CD4-positive, alpha-beta T cell treated with Interleukin-21 for 1 hour (primary cell): ENCODE results near the gene PPIG.
"Not testable (repeated sequence)": the region's sequence is repeated elsewhere in the genome, so short reads cannot be mapped to it uniquely, and the experiment has no call there.

ENCODE experiments used
- DNase-seq: peaks from one replicate; pipeline ENCODE4 v3.0.0-alpha.2; 2020

Gene PPIG

DNA sequence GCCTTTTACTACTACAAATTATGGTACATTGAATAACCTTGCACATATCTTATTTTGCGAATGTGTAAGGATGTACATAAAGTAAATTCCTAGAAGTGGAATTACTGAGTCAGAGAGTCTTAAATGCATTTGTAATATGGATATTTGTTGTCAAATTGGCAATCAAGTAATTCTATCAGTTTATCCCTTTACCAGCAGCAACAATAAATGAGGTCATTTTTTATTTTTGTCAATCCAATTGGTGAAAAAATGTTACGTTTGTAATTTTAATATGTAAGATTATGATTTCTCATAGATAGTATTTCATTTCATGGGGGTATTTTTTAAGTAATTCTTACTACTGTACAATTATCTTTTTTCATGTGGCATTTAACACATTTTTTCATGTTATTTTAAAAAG lies 14.8 kb downstream of the PPIG start:
- DNase-seq, result no peak

DNA sequence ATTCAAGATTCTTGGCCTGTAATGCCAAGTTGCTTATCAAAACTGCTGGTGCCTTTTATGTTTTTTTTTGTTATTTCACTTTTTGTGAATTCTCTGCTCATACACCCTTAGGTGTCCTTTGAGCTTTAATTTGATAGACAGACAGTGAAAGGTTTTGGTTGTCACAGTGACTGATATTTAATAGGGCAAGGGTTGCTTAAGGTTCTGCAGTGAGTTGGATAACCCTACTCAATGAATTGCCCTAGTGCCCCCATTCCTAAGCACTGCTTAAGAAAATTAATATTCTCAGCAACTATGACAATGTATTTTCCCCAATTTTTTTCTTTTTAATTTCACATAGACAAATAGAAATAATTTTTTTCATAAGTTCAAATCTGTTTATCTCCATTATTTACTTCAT lies 15.4 kb downstream of the PPIG start:
- DNase-seq, result no peak

DNA sequence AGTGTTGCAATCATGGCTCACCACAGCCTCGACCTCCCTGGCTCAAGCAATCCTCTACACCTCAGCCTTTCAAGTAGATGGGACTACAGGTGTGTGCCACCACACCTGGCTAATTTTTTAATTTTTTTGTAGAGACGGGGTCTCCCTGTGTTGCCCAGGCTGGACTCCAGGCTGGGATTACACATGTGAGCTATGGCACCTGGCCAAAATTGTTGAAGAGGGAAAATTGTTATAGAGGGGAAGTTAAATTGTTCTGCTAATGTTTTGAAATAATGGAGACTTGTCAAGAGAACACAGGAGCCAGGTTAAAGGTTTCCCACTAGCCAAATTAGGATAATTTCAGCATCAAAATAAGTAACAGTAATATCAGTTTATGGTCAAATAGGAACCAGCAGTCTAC lies 25.1 kb downstream of the PPIG start:
- DNase-seq, result no peak

DNA sequence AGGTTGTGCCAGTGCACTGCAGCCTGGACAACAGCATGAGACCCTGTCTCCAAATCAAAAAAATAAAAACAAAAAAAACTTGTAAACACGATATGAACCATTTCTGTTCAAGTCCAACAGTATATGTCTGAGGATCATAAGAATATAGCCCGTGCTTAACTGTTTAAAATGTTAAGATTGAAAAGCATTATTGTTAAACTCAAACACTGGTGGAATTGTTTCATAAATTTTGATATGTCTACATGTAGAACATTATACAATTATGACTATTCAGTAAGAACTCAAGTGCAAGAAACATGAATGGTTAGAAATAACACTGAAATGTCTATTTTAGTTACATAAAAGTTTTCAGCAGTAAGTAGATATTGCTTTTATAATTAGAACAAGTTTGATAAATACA lies 29.7 kb downstream of the PPIG start:
- no peak for DNase-seq

DNA sequence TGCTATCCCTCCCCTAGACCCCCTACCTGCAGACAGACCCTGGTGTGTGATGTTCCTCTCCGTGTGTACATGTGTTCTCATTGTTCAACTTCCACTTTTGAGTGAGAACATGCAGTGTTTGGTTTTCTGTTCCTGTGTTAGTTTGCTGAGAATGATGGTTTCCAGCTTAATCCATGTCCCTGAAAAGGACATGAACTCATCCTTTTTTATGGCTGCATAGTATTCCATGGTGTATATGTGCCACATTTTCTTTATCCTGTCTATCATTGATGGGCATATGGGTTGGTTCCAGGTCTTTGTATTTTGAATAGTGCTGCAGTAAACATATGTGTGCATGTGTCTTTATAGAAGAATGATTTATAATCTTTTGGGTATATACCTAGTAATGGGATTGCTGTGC lies 31.8 kb downstream of the PPIG start:
- not testable (repeated sequence) for DNase-seq

DNA sequence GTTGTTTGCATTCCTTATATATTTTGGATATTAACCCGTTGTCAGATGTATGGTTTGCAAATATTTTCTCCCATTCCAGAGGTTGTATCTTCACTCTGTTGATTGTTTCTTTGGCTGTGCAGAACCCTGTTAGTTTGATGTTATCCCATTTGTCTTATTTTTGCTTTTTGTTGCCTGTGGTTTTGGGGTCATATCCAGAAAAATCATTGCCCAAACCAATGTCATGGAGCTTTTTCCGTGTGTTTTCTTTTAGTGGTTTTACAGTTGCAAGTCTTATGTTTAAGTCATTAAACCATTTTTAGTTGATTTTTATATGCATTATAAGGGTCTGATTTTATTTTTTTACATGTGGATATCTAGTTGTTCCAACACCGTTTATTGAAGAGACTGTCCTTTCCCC lies 35.8 kb downstream of the PPIG start:
- DNase-seq, result no peak

DNA sequence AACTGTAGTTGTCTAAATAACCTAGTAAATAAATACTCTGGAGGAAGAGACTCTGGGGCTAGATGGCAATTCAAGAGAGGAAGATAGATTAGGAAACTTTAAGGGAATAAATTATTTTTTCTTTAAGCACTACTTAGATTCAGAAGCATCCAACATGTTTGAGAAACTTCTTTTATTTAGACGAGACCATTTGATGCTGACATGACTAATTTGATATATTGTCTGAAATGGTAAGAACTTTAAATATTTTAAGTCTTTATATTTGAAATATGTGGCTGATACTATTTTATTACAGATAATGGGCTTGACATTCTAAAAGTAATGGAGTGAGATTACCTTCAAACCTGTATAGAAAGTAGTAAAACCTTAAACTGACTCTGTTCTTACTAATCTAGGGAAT lies 36.4 kb downstream of the PPIG start:
- no peak for DNase-seq

DNA sequence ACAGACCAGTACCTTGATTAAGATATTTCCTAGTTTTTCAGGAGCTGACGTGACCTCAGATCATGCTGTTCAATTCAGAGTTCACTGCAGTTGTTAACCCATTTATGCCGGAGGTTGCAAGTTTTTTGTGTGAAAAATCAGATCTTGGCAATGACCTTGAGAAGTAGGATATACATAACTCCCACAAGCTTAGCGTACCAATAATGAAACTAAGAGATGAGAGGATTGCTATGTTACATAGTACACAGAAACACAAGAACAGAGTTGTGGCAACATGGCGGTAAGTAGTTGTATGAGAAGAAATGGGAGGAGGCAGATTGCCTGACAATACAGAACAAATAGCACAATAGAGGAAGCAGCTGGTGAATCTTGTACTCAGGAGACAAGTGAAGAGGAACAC lies 39.1 kb downstream of the PPIG start:
- no peak for DNase-seq

DNA sequence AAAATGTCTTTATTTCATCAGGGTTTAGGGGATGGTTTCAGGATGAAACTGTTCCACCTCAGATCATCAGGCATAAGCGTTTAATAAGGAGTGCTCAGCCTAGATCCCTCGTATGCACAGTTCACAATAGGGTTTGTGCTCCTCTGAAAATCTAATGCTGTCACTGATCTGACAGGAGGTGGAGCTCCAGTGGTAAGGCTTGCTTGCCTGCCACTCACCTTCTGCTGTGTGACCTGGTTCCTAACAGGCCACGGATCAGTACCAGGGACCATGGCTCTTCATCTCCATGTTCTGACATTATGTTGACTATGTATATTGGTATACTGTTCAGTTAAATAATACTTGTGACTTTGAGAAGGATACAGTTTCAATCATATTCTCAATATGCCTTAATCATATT lies 41.6 kb downstream of the PPIG start:
- DNase-seq, result no peak

DNA sequence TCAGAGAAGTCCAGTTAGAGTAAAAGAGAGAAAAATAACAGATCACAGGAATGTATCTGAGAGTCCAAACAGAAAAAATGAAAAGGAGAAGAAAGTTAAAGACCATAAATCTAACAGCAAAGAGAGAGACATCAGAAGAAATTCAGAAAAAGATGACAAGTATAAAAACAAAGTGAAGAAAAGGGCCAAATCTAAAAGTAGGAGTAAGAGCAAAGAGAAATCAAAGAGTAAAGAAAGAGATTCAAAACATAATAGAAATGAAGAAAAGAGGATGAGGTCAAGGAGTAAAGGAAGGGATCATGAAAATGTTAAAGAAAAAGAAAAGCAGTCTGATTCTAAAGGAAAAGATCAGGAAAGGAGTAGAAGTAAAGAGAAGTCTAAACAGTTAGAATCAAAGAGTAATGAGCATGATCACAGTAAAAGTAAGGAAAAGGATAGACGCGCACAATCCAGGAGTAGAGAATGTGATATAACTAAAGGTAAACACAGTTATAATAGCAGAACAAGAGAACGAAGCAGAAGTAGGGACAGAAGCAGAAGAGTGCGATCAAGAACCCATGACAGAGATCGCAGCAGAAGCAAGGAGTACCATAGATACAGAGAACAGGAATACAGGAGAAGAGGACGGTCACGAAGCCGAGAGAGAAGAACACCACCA lies 52.4 kb downstream of the PPIG start:
- no peak for DNase-seq

DNA sequence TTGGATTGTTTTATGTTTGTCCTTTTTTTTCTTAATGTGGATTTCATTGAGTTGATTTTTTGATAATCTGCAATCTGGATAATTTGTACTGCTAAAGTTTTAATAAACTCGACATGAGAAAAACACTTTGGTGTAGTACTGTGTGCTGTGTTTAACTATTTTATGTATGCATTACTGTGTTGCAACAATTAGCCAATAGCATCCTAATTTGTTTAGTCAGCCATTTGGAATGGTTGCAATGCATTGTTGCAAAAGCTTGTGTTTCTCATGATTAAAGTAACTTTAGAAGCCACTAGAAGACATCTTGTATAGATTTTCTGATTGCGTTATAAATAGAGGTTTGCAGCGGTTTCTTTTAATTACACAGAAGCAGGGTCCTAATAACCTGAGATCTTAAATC lies 53.5 kb downstream of the PPIG start:
- DNase-seq, result no peak

DNA sequence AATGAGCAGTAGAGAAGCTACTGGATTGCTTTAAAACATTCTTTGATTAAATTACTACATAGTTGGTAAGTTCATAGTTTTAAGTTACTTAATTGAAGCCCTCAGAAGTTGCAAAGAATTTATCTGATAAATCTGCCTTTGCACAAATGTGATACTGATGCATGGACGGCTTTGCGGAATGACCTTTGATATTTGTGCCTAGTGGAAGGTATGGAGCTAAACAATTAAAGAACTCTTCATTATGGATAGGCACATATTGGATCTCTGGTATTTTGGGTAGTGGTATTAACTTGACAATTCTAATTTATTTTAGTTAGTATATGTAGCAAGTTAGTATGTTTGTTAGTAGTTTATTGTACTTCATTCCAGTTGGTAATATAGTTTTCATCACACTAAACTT lies 56.0 kb downstream of the PPIG start:
- no peak for DNase-seq

DNA sequence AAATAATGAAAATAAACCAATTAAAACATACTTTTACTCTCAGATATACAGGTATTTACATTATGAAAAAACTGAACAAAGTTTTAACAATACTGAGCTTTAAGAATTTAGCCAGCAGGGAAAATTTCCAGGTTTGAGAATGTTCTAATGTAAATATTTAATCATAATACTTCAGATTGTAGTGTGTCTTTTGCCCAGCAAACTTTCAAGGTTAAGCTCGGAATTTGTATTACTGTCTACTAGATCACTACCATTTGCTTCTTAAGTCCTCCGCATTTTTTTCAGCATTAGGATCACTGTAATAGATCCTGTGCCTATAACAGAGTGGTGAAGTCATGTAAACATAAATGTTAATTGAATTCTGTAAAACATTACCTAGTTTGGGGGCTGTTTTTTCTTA lies 57.3 kb downstream of the PPIG start:
- no peak for DNase-seq

DNA sequence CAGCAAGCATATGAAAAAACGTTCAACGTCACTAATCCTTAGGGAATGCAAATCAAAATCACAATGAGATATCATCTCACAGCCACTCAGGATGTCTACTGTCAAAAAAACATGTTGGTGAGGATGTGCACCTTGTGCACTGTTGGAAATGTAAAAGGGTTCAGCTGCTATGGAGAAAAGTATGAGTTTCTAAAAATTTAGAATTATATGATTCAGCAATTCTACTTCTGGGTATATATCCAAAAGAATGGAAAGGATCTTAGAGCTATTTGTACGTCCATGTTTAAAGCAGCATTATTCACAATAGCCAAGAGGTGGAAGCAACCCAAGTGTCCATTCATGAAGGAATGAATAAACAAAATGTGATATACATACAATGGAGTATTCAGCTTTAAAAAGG lies 60.0 kb downstream of the PPIG start:
- DNase-seq, result no peak

DNA sequence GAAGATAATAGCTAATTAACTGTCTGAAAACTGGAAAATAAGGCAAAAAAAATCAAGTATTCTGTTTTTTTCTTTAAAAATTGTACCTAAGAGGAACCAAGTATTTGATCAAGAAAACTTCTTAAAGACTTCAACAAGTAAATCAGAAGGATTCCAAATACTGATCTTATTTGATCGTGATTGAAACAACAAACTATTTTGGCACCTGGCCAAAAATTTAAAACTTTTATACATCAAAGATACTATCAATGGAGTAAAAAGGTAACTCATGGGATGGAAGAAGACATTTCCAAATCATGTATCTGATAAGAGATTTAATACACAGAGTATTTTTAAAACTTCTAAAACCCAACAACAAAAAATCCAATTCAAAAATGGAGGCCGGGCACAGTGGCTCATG lies 63.3 kb downstream of the PPIG start:
- DNase-seq, result no peak

DNA sequence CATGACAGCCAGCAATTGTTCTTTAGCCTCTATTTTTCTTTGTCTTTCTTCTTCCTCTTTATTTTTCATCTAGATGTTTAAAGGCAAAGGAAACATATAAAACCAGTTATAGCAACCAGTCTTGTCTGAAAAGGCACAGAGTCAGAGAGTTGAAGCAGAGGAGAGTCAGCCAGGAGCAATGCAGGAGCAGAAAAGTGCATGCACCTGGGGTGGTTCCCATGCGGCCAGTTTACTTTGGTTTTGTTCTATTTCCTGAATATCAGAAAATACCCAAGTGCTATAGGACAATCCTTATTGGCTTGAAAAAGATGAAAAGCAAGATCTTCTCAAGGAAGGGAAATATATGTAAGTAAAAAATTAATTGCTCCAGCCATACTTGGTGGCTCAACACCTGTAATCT lies 65.1 kb downstream of the PPIG start:
- no peak for DNase-seq

DNA sequence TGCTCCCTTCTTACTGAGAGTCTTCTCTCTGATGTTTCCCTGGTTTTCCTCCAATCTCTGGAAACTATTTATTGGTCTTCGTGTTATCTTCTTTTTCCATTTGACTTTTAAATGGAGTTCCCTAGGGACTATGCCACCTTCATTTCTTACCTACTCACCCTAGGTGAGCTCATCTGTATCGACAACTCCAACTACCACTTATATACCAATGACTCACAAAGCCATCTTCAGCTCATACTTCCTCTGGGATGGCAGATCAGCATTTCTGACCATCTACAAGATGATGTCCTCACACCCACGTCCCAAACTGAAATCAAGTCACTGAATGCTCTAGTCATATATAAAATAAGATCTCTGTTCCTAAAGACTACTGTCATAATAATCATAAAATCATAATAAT lies 69.5 kb downstream of the PPIG start:
- DNase-seq, result no peak

DNA sequence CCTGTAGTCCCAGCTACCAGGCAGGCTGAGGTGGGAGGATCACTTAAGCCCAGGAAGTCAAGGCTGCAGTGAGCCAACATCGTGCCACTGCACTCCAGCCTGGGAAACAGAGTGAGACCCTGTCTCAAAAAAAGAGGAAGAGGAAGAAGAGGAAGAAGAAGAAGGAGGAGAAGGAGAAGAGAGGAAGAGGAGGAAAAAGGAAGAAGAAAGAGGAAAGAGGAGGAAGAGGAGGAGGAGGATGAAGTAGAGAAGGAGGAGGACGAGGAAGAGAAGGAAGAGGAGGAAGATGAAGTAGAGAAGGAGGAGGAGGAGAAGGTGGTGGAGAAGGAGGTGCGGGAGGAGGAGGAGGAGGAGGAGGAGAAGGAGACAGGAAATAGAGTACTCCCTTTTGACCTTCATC lies 72.0 kb downstream of the PPIG start:
- DNase-seq, result no peak

DNA sequence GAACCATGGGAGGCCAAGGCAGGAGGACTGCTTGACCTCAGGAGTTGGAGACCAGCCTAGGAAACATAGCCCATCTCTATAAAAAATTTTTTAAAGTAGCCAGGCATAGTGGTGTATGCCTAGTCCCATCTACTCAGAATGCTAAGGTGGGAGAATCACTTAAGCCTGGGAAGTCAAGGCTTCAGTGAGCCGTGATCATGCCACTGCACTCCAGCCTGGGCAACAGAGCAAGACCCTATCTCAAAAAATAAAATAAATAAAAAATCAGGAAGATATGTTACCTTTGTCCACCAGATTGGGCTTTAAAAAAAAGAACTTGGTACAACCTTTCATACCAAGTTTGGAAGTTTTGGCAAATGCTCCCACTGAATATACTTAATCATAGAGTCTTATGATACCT lies 74.7 kb downstream of the PPIG start:
- DNase-seq, result no peak

DNA sequence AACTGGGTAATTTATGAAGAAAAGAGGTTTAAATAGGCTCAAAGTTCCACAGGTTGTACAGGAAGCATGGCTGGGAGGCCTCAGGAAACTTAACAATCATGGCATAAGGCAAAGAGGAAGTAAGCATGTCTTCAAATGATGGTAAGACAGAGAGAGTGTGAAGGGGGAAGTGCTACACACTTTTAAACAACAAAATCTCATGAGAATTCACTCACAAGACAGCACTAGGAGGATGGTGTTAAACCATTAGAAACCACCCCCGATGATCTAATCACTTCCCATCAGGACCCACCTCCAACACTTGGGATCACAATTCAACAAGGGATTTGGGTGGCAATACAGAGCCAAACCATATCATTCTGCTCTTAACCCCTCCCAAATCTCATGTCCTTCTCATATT lies 75.2 kb downstream of the PPIG start:
- DNase-seq, result no peak

DNA sequence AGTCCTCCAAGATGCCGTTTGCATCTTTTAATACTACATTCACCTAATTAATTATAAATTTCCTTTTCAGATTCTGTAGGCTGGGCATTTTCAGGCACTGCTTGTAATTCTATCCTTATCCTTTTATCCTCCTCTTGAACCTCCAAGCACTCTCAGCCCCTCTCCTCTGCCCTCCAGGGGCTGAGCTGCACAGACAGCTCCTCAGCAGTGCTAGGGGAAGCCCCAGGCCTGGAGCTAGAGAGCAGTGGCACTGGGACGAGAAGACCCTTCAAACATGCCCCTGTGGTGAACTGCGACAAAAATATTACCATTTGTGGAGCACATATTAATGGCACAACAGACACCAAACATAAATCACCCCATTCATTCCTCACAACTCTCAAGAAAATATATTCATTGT lies 77.1 kb downstream of the PPIG start:
- no peak for DNase-seq

DNA sequence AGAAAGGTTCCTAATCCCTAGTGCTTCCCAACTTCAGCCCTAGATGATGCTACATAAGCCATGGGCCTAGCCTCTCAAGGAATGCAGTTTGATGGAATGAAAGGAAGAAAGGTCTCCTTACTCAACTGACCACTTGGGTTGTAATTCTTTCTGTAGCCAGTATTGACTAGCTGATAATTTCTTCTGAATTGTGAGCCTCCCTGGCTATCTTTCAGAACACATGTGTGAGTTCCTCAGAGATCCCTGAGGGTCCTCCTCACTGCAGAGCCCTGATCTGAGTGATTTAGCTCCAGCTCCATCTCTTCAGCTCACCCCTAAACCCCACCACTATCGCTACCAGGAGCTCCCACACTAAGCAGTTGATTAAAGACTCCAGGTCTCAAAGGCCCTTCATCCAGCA lies 78.6 kb downstream of the PPIG start:
- no peak for DNase-seq

DNA sequence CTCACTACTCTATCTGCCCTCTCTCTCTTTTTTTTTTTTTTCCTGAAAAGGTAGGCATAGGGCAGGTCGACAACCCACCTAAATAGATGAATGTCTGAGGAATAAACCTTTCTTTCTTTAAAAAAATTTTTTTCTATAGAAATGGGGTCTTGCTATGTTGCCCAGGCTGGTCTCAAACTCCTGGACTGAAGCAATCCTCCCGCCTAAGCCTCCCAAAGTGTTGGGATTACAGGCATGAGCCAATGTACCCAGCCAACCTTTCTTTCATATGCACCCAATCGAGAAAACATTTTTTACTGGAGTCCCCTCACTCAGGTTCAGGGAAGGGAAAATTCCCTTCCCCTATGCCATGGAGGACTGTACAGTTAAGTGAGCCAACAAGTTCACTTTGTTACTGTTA lies 79.1 kb downstream of the PPIG start:
- no peak for DNase-seq

DNA sequence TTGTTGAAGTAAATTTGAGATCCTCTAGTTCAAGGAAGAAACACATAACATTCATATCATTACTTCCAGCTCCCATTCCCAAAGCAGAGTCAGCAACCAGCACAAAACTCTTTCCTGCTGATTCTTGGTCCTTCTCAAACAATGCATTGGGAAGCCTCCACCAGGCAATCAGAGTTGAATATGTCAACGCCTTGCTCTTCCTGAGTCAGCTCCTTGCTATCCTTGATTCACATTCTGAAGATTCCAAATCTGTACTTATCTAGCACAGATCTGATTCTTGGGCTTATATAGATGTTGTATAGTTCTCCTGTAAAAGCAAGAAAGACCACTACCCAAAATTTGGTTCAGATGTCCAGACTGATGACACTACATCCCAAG lies 80.4 kb downstream of the PPIG start:
- DNase-seq, result no peak

DNA sequence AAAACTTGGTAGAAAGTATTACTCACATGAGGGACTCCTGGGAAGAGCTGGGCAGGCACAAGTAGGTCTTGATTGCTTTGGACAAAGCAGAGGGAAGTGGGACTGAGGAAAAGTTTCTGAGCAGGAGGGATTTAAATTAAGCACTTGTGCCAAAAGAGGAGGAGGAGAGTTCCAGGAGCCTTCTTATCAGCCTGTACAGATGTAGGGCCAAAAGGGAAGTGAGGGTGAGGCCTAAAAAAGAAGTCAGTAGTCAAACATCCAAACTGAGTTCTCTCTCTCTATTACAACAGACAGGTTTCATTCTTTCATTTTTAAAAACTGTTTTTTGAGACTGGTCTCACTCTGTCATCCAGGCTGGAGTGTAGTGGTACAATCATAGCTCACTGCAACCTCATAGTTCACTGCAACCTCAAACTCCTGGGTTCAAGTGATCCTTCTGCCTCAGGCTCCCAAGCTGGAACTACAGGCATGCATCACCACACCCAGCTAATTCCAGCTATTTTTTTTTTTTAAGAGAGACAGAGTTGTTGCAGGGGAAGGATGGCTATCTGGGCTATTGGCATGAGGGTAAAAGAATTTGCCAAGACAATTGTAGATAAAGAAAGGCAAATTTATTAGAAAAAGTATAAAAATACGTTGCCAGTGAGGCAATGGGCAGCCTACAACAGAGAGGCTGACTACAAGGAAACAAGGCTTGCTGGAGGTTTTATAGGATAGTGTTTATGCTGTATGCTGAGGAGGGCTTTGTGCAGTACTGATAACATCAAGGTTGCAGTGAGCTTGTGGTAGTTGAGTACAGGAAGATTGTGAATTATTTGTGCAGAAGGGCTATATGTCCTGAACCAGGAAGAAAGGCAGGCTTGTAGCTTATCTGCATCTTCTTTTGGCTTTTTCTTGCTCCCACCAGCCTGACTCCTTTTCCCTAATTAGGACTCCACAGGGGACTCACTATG lies 81.1 kb downstream of the PPIG start:
- no peak for DNase-seq
